GM10847 (cell line): Measurements from ENCODE around the gene ZNF280C.

Experiments used
- POLR2A ChIP-seq: IDR thresholded peaks from 2 replicates; pipeline ENCODE4 v1.6.1; 2011; ENCODE audit not compliant: insufficient read length; ENCODE audit errors: extremely low read depth

Gene ZNF280C

DNA sequence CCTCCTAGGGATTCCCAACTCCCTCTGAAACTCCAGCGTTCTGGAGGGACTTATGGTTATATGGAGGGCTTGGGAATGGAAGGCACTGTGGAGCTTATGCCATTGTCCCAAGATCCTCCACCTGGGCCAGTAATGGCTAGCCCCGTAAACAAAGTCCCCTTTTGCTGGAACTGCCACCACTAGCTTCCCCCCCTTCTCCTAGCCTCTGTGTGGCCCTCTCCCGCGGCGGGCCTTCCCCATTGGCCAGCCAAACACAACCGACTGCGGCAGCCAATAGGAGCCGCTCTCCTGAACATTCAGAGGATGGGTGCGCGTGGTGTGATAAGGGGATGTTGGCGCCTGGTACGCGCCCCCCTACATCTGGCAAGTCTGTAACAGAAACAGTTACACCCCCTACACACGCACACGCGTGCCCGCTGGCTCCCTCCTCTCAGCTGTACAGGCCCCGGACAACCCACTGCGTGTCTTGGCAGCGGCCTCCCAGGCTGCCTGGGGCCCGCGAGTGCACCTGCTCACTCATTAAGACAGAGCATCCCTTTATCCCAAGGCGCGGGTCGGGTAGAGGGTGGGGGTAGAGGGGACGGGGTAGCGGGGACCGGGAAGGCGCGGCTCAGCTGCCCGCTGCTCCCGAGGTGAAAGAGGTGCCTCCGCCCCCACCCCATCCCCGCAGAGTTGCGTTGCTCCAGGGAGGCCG lies 97.8 kb downstream of the ZNF280C start:
- peak; percentile 24 for TF ChIP-seq POLR2A

- TF ChIP-seq POLR2A, result no peak
Measured at GRCh38 chrX:130167040-130167439, 101.7 kb downstream of the ZNF280C start.

DNA sequence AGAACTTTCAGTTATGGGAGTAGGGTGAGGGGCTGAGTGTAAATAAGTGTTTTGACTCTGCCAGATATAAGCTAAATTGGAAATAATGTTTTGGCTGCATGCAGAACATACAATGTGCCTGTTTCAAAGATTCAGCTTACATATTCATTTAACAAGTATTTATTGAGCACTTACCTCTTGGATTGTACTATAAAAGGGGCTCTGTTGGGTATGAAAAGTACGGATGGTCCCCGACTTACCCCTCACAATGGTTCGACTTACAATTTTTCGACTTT lies 102.3 kb downstream of the ZNF280C start:
- no peak for TF ChIP-seq POLR2A

DNA sequence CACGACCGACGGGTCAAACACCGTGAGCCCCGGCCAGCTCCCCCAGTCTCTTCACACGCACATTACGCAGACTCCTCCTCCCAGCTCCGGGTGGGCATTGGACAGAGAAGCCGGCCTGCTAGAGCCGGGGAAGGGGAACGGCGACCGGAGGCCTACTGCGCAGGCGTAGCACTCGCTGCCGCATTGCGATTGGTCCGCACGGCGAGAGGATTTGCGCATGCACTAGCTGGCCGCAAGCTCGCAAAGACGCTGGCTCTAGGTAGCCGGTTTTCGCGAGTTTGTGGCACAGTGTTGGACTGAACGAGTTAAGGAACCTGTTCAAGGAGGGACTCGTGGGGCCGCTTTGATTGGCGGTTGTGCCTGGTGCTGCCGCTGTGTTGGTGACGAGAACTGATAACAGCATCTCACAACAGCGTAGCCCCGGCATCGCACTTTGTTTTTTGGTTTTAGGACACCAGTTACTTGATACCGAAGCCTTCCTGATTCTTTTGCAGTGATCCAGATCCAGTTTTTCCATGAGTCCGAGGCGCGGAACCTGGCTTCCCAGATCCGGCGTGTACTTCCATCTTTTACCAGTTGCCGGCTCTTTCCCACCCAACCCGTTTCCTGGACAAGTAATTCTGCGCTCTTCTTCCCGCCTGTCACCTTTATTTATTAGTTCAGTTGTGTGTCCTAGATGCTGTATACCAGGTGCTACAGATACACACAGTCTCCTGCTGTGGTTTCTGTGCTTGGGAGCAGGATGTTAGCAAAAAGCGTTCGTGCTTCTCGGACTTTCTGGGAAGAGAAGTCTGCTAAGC lies 102.8 kb downstream of the ZNF280C start, which contains the start of gene AIFM1:
Gene AIFM1, minus strand, starts transcription at position 139 of the 800 bp plus-strand sequence. CDS start 185 bp downstream, outside the sequence.
- TF ChIP-seq POLR2A, result no peak

GRCh38 chrX:130165181-130165702 lies 103.5 kb downstream of the ZNF280C start:
- no peak for TF ChIP-seq POLR2A

DNA sequence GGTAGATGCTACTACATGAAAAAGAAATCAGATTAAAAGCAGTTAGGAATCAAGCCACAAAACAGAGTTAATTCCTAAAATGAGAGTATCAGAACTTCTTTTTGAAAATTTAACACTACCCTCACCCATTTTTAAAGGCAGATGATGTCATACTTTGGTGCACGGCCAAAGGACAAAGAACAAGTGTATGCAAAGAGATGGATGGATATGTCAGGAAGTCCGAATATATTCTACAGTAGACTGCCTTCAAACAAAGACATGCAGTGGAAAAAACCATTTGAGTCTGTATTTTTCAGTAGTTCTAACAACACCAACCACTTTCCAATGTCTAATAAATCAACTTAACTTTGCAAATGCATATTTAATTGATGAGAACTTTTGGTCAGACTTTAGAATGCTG lies 105.3 kb downstream of the ZNF280C start:
- TF ChIP-seq POLR2A, result no peak

- no peak for TF ChIP-seq POLR2A
Measured at GRCh38 chrX:130162094-130162735, 106.5 kb downstream of the ZNF280C start.

GRCh38 chrX:130159776-130160175 lies 108.9 kb downstream of the ZNF280C start:
- no peak for TF ChIP-seq POLR2A

- no peak for TF ChIP-seq POLR2A
Measured at GRCh38 chrX:130158311-130158710, 110.4 kb downstream of the ZNF280C start.

DNA sequence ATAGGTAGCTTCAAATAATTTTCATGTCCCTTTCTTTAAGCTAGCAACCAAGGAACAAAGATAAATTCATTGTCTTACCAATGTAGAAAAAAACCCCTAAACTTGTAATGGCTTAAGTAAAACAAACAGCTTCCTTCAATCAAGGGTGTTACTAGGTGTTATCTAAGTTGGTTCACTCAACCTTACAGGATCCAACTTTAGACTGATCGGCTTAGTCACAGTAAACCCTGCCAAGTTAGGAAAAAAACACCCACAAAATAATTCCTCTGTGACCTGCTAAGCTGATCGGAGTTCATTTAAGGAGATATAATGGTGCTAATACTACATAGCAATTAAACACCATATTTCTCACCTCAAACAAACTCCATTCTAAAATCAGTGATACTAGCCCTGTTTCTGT lies 113.1 kb downstream of the ZNF280C start:
- TF ChIP-seq POLR2A, result no peak
